ENCODE measurements around the gene HSPA12B.

DNA sequence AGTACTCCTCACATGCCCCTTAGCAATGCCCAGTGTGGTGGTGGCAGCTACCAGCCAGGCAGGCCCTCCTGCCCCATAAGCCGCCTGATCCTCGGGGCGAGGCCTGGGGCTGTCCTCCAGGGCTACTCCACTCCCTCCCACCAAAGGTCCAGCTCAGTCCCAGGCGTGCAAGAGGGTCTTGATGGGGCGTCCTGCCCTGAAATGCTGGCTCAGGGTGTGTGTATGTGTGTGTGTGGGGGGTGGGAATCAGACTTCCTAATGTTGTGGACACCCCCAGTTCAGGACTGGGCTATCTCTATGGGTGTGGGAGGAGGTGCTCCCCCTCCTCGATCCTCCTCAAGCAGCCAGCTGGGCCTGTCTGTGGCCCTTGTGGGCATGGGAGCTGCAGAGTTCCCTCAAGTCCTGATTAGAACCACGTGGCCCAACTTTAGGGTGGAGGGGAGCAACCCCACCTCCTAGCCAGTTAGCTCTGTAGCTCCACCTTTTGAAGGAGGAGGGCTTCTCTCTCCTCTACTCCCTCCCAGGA, 7.5 kb downstream of the HSPA12B start:
- TF ChIP-seq POLR2A (IDR thresholded peaks at IDR 0.05; ENCODE audit: control extremely low read depth in 1 of 2, low read depth in 2 of 2, low read length in 2 of 2), result no peak
- no peak for TF ChIP-seq JUN (IDR thresholded peaks at IDR 0.05; ENCODE audit: low read depth, low read length)
- TF ChIP-seq, protein P1, sequence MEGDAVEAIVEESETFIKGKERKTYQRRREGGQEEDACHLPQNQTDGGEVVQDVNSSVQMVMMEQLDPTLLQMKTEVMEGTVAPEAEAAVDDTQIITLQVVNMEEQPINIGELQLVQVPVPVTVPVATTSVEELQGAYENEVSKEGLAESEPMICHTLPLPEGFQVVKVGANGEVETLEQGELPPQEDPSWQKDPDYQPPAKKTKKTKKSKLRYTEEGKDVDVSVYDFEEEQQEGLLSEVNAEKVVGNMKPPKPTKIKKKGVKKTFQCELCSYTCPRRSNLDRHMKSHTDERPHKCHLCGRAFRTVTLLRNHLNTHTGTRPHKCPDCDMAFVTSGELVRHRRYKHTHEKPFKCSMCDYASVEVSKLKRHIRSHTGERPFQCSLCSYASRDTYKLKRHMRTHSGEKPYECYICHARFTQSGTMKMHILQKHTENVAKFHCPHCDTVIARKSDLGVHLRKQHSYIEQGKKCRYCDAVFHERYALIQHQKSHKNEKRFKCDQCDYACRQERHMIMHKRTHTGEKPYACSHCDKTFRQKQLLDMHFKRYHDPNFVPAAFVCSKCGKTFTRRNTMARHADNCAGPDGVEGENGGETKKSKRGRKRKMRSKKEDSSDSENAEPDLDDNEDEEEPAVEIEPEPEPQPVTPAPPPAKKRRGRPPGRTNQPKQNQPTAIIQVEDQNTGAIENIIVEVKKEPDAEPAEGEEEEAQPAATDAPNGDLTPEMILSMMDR (IDR thresholded peaks at IDR 0.05; ENCODE audit: control extremely low read depth in 1 of 3, insufficient read depth in 1 of 3, low read depth in 1 of 3, low read length in 3 of 3), result no peak
- no peak for TF ChIP-seq E2F6 (IDR thresholded peaks at IDR 0.05)
- no peak for TF ChIP-seq MAFK (IDR thresholded peaks at IDR 0.05; ENCODE audit: low read depth, low read length)
- no peak for TF ChIP-seq CEBPB (IDR thresholded peaks at IDR 0.05; ENCODE audit: low read depth, low read length)
- TF ChIP-seq GABPA (IDR thresholded peaks at IDR 0.05; ENCODE audit: borderline replicate concordance, insufficient read depth, low read length), result no peak
- no peak for TF ChIP-seq HDAC6 (IDR thresholded peaks at IDR 0.05; ENCODE audit: low read depth, low read length)
- no peak for TF ChIP-seq EZH2 (IDR thresholded peaks at IDR 0.05; ENCODE audit: low read depth, low read length, severe bottlenecking)
- no peak for TF ChIP-seq KDM5A (IDR thresholded peaks at IDR 0.05; ENCODE audit: low read length)
- no peak for TF ChIP-seq SP1 (IDR thresholded peaks at IDR 0.05; ENCODE audit: low read depth, low read length)
- no peak for TF ChIP-seq USF2 (IDR thresholded peaks at IDR 0.05; ENCODE audit: low read length)
- TF ChIP-seq RAD21 (IDR thresholded peaks at IDR 0.05 in 1 of 2, conservative IDR thresholded peaks at IDR 0.05 in 1 of 2; ENCODE audit: low read depth in 2 of 2, low read length in 2 of 2), result no peak

All from H1 (cell line).